HCT116 (cell line): ENCODE data around the gene TCP10L. TPM values are rescaled to one million over a fixed set of nuclear protein-coding genes. Genes with fewer than 3 reads are reported as not detected.

Experiments
- ATAC-seq: fragments of 200-7000 bp; cut with Tn5 transposase; 2 replicates; pipeline ENCODE4 v1.9.1; 2020; ENCODE audit warnings: mild to moderate bottlenecking, moderate library complexity
- BruUV-seq: library from RNA; stranded (reverse); fragments of 400-500 nt; replicated peaks from 2 replicates; lab custom pipeline; 2021; lab: Mats Ljungman, UMichigan
- CTCF ChIA-PET: fragments of 300-600 bp; sonication (Branson Sonifier 250); formaldehyde crosslinking; loops from one replicate; lab custom pipeline; 2021; ENCODE audit warnings: antibody characterized with exemption; lab: Charles Lee
- POLR2A ChIA-PET: fragments of 300-600, 350-600 bp; sonication (Branson Sonifier 250); formaldehyde crosslinking; loops from one replicate; lab custom pipeline; 2021; ENCODE audit warnings: antibody characterized with exemption; lab: Charles Lee
- RAD21 ChIA-PET, 2 experiments: fragments of 300-600 bp; sonication (Branson Sonifier 250); formaldehyde crosslinking; loops; one replicate each; lab custom pipeline; 2023; ENCODE audit warnings: low total read pairs in 2 of 2; ENCODE audit not compliant: uncharacterized antibody in 2 of 2, unreplicated experiment in 2 of 2, low non-redundant PET in 1 of 2; lab: Charles Lee
- DNase-seq: peaks from one replicate; pipeline ENCODE4 v3.0.0-alpha.2; 2010; ENCODE audit warnings: low read depth, low spot score
- H2AFZ ChIP-seq: fragments of 200-600 bp; shearing (Covaris generic), sonication (generic); 2 replicates; pipeline ENCODE4 v1.6.1; 2017; ENCODE audit warnings: low read depth, mixed run types, mixed read lengths, antibody characterized with exemption, low read length; ENCODE audit not compliant: poor library complexity, severe bottlenecking
- H3K27ac ChIP-seq: 2 replicates; pipeline ENCODE4 v1.5.1; 2012; ENCODE audit warnings: low read depth, low read length
- H3K27me3 ChIP-seq: fragments of 200-600 bp; sonication (generic); 2 replicates; pipeline ENCODE4 v1.6.1; 2016; ENCODE audit warnings: mixed run types, low read length, mixed read lengths; ENCODE audit not compliant: insufficient read depth
- H3K36me3 ChIP-seq, 2 experiments: fragments of 200-500 bp in 1 of 2; fragments of 200-600 bp in 1 of 2; sonication (Bioruptor generic) in 1 of 2; sonication (generic) in 1 of 2; 2 replicates each; pipeline versions ENCODE4 v1.5.1 to v1.6.1; 2014 to 2016; ENCODE audit warnings: low read length in 2 of 2, inconsistent platforms in 1 of 2, mixed read lengths in 1 of 2, mixed run types in 1 of 2; ENCODE audit not compliant: insufficient read depth in 2 of 2, control insufficient read depth in 1 of 2
- H3K4me1 ChIP-seq, 2 experiments: fragments of 200-600 bp in 1 of 2; sonication (generic) in 1 of 2; 2 replicates each; pipeline versions ENCODE4 v1.5.1 to v1.6.1; 2012 to 2017; ENCODE audit warnings: low read length in 2 of 2, inconsistent platforms in 1 of 2, mild to moderate bottlenecking in 1 of 2, mixed read lengths in 1 of 2, mixed run types in 1 of 2, moderate library complexity in 1 of 2; ENCODE audit not compliant: insufficient read depth in 2 of 2, control insufficient read depth in 1 of 2
- H3K4me2 ChIP-seq: fragments of 200-600 bp; sonication (generic); 2 replicates; pipeline ENCODE4 v1.6.1; 2017; ENCODE audit warnings: mixed run types, low read length, mixed read lengths
- H3K4me3 ChIP-seq, 2 experiments: fragments of 200-600 bp in 1 of 2; sonication (generic) in 1 of 2; replicated peaks in 1 of 2; 2 replicates each; pipeline ENCODE4 v1.5.1; 2011 to 2016; ENCODE audit warnings: low read length in 2 of 2, control low read depth in 1 of 2, low read depth in 1 of 2, mild to moderate bottlenecking in 1 of 2, mixed read lengths in 1 of 2, mixed run types in 1 of 2
- H3K79me2 ChIP-seq: fragments of 200-600 bp; sonication (generic); 2 replicates; pipeline ENCODE4 v1.6.1; 2017; ENCODE audit warnings: mild to moderate bottlenecking, mixed run types, low read length, moderate library complexity, mixed read lengths; ENCODE audit not compliant: insufficient read depth
- H3K9ac ChIP-seq: fragments of 200-600 bp; sonication (generic); 2 replicates; pipeline ENCODE4 v1.6.1; 2016; ENCODE audit warnings: low read length, mixed read lengths
- H3K9me2 ChIP-seq: fragments of 200-600 bp; sonication (generic), shearing (Covaris generic); 2 replicates; pipeline ENCODE4 v1.6.1; 2017; ENCODE audit warnings: mixed run types, mild to moderate bottlenecking, moderate library complexity; ENCODE audit not compliant: insufficient read depth
- H3K9me3 ChIP-seq, 2 experiments: fragments of 200-500 bp in 1 of 2; fragments of 200-600 bp in 1 of 2; sonication (Bioruptor generic) in 1 of 2; sonication (generic) in 1 of 2; 2 replicates each; pipeline ENCODE4 v1.6.1; 2014 to 2017; ENCODE audit warnings: low read length in 2 of 2, mixed read lengths in 2 of 2, inconsistent platforms in 1 of 2, low read depth in 1 of 2, mild to moderate bottlenecking in 1 of 2, mixed run types in 1 of 2, moderate library complexity in 1 of 2; ENCODE audit not compliant: control insufficient read depth in 1 of 2, insufficient read depth in 1 of 2
- H4K20me1 ChIP-seq: fragments of 200-600 bp; sonication (generic), shearing (Covaris generic); 2 replicates; pipeline ENCODE4 v1.6.1; 2017; ENCODE audit warnings: mixed run types, mild to moderate bottlenecking, moderate library complexity; ENCODE audit not compliant: insufficient read depth
- ATF3 ChIP-seq: IDR thresholded peaks from 2 replicates; pipeline ENCODE4 v1.6.1; 2012
- CBX3 ChIP-seq: IDR thresholded peaks from 2 replicates; pipeline ENCODE4 v1.6.1; 2012; ENCODE audit warnings: low read depth
- CEBPB ChIP-seq: IDR thresholded peaks from 2 replicates; pipeline ENCODE4 v1.6.1; 2012; ENCODE audit warnings: low read depth
- ELF1 ChIP-seq: IDR thresholded peaks from 2 replicates; pipeline ENCODE4 v1.6.1; 2012; ENCODE audit warnings: low read depth, borderline replicate concordance
- POLR2AphosphoS5 ChIP-seq: IDR thresholded peaks from 2 replicates; pipeline ENCODE4 v1.6.1; 2011; ENCODE audit warnings: mild to moderate bottlenecking, low read depth, low read length, moderate library complexity
- SRF ChIP-seq: IDR thresholded peaks from 2 replicates; pipeline ENCODE4 v1.6.1; 2012; ENCODE audit warnings: low read depth
- TCF7L2 ChIP-seq: IDR thresholded peaks from 2 replicates; pipeline ENCODE4 v1.7.0; 2011; ENCODE audit warnings: borderline replicate concordance, inconsistent platforms; ENCODE audit not compliant: insufficient read depth, insufficient read length; ENCODE audit errors: extremely low read depth
- ZBTB33 ChIP-seq: IDR thresholded peaks from 2 replicates; pipeline ENCODE4 v1.6.1; 2011; ENCODE audit warnings: mild to moderate bottlenecking, low read length, moderate library complexity; ENCODE audit not compliant: insufficient replicate concordance; ENCODE audit errors: extremely low read depth
- intact Hi-C: fragments of 100-400 bp; cut with micrococcal nuclease; formaldehyde crosslinking; loops from 2 replicates; pipeline ENCODE4 v1.10.0; 2022
- total RNA-seq: library from RNA; stranded (reverse); gene quantifications from one replicate; pipeline ENCODE4 v1.2.1, GENCODE V29; 2021; ENCODE audit not compliant: unreplicated experiment

Gene TCP10L
- total RNA-seq, 1 experiment from 2014 or later = 0.07 TPM

- CTCF ChIA-PET = no interaction called here
- intact Hi-C loops = no loop called here
These were observed 8.4 kb upstream of the TCP10L start for GRCh38 chr21:32593690-32594089.

More at GRCh38 chr21:32593690-32594089, 8.4 kb upstream of the TCP10L start:
- no peak overlapping the region for H3K4me3 ChIP-seq
- H4K20me1 ChIP-seq = no peaks in the 10 kb centered on the region
- no peaks in the 10 kb centered on the region for H3K36me3 ChIP-seq
- TF ChIP-seq ATF3 = no peak
- TF ChIP-seq CBX3 = no peak
- TF ChIP-seq SRF = no peak
- no peak for TF ChIP-seq TCF7L2
- TF ChIP-seq ZBTB33 = no peak
- no peak for TF ChIP-seq POLR2AphosphoS5
- no peak for TF ChIP-seq ELF1
- no peak for TF ChIP-seq CEBPB
- no peaks in the 10 kb centered on the region for H3K9me2 ChIP-seq
- H3K9me3 ChIP-seq = no peaks in the 10 kb centered on the region
- no peaks in the 10 kb centered on the region for H3K27me3 ChIP-seq
- no peak for DNase-seq
- H3K79me2 ChIP-seq = no peaks in the 10 kb centered on the region
- ATAC-seq = no peak
- no TSS peak for BruUV-seq
- H3K27ac ChIP-seq = no peak overlapping the region
- RAD21 ChIA-PET = no interaction called here
- no peak overlapping the region for H2AFZ ChIP-seq
- POLR2A ChIA-PET = no interaction called here
- no peak overlapping the region for H3K4me2 ChIP-seq
- H3K9ac ChIP-seq = no peak overlapping the region
- peaks cover 3 to 14% of the 10 kb centered on the region in 2 experiments; a peak in 3 of 4 replicates for H3K4me1 ChIP-seq
